HG03469 (cell line): ENCODE measurements around the gene TCP11.

Experiments
- ATAC-seq: cut with Tn5 transposase; IDR thresholded peaks from one replicate; pipeline ENCODE4 v1.9.1; 2021; ENCODE audit warnings: mild to moderate bottlenecking, moderate library complexity, moderate number of reproducible peaks; ENCODE audit not compliant: unreplicated experiment

TCP11 gene

DNA sequence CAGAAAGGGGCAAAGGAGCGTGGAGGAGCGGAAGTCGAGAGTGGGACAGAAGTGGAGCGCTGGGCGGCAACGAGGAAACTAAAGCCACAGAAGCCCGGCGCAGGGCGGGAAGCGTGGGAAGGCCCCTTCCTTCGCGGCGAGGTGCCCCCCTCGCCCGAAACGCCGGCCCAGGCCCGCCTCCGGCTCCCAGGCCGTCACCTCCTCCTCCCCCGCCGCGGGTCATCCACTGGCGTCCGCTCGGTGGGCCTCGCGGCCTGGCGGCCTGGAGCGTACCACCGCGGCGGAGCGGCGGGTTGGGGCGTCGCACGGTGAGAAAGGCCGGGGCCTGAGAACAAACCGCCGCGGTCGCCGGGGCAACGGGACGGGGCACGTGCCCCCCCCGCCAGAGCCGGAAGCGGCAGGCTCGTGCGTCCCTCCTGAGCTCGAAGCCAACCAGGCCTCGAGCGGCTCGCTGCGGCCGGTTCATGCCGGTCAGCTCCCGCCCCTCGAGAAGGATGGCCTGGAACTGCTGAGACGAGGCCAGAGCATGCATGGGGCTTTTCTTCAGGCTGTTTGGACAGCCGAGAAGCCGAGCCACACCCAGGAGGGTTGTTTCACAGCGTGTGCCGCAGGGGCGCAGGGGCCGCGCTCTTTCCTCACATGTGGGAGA lies at the start of gene TCP11:
Gene TCP11, minus strand, starts transcription at position 333 of the 649 bp plus-strand sequence. CDS start 469 bp downstream, outside the sequence.
- ATAC-seq = no peak

DNA sequence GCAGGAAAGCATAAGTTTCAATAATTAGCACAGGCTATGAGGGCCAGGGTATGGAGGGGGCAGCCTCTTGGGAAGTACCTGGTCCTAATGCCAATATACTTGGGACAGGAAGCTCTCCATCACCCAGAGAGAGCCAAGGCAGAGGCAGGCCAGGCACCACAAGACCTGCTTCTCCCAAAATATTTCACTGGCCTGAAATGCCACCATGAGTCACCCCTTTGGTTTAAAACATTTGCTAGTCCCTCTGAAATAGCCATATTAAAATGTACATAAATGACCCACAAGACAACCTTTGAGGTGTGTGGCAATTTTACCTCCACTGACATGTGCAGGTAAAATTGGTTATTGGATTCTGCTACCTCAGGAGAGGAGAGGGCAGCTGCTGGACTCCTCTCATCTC lies 49.2 kb upstream of the TCP11 start:
- ATAC-seq = no peak

DNA sequence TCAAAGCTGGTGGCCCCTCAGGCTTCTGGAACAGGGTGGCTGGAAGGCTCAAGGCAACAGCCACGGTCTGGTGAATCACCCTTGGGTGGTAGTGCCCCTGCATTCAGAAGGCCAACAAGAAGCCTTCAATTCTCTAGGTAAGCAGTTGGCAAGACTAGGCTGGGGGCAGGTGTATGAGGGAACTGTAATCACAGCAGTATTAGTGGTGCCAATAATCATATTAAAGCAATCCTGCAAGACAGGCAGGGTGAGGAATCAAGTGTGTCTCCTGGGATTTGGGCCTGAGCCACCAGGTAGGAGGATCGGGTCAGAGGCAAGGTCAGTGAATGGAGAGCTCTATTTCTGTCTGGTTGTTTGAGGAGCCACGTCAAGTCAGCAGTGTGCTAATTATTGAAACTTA lies 47.7 kb upstream of the TCP11 start:
- ATAC-seq = no peak

DNA sequence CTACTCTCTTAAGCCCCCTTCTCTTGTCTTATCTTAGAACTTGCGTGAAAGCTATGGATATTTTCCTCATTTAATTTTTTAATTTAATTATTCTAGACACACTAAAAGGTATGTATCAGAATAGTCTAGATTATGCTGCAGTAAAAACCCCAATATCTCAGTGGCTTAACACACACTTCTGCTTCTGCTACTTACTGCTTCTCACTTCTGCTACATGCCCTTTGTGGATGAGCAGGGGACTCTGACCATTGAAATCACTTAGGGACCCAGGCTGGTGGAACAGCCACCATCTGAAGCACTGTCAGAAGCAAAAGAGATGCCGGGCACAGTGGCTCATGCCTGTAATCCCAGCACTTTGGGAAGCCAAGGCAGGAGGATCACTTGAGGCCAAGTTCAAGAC lies 45.4 kb upstream of the TCP11 start:
- no peak for ATAC-seq

DNA sequence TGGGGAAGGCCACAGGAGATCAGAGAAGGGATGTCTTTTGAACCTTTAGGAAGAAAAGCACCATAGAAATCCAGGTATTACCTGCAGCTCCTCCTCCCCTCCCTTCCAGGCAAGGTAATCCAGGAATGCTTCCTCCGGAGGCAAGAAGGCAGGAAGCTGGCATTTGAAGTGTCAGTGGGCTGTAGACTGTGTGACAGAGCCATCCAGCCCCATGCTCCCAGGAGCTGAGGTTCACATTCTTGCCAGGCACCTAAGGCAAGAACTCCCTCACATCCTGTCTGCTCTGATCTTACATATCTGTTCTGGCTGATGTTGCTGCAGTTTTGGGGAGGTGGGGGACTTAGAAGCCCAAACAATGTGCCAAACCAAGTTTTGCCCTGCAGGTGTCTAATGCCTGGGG lies 44.8 kb upstream of the TCP11 start:
- ATAC-seq = no peak

DNA sequence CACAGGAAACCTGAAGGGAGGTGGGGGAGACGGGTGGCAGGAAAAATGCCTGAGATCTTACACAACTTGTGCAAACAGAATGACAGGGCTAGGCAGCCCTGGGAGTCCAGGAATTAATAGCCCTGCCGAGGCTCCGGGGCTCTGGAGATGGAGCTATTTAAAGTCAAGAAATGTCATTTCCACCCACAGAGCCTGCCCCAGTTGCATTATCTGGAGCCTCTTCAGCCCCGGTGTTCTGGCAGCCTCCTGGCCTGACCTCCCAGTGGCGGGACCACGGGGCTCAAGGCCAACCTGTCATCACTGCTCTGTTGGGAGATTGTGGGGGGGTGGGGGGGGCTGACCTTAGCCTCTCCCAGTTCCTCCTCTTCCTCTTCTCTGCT lies 44.2 kb upstream of the TCP11 start:
- no peak for ATAC-seq

DNA sequence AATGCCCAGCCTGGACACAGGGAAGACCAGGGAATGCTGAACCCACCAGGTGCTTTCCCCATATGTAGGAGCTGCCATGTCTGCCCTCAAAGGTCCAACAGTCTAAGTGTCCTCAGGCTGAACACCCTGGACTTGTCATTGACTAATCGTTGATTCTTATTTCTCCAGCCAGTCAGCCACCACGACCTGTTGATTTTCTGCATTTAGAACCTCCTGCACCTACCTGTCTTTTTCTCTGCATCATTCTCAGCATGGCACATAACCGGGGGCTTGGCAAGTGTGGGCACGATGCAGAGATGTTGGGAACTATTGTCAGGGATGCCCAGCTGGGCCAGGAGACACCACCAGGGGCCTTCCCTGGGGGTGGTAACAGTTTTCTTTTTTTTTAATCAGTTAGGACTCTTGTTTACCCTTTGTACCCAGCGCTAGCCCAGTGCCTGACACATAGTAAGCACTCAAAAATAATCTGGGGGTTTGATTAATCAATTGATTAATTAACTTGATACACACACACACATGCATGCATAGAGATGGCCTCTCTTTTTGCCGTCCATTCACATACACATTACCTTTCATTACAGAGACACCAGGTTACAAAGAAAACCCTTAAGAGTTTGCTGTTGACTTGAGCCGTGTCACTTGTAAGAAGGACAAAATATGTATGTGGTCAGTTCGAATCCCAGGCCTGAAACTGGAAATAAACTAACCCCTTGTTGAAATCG lies 43.6 kb upstream of the TCP11 start:
- ATAC-seq = no peak

DNA sequence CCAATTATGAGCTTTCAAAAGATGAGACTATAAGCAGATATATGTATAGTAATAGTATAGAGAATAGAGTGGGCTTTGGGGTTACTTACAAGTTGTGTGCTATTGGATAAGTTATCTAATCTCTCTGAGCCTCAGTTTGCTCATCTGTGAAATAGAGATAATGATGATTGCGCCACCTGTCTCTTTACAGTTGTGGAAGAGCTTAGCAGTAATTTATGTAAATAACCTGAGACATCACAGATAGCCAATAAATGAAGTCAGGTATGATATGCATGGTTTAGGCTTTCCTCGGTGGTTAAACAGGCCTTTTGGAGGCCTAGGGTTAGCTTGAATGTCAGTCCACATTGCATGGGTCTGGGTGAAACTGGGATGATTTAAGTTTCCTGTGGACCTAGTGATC lies 42.8 kb upstream of the TCP11 start:
- no peak for ATAC-seq

DNA sequence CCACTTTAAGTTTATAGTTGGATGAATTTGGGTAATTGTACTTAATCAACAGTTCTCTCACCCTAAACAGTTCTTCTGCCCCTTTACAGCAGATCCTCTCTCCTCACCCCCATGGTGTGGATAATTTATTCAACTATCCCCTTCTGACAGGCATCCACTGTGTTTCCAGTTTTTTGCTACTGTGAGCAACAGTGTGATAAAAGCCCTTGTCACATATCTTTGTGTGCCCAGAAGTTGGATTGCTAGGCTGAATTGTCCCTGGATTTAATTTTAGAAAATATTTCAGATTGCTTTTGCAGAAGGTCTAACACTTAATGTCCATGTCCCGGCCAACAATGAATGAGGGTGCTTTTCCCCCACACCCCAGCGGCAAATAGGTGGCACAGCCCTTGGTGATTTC lies 42.1 kb upstream of the TCP11 start:
- no peak for ATAC-seq

DNA sequence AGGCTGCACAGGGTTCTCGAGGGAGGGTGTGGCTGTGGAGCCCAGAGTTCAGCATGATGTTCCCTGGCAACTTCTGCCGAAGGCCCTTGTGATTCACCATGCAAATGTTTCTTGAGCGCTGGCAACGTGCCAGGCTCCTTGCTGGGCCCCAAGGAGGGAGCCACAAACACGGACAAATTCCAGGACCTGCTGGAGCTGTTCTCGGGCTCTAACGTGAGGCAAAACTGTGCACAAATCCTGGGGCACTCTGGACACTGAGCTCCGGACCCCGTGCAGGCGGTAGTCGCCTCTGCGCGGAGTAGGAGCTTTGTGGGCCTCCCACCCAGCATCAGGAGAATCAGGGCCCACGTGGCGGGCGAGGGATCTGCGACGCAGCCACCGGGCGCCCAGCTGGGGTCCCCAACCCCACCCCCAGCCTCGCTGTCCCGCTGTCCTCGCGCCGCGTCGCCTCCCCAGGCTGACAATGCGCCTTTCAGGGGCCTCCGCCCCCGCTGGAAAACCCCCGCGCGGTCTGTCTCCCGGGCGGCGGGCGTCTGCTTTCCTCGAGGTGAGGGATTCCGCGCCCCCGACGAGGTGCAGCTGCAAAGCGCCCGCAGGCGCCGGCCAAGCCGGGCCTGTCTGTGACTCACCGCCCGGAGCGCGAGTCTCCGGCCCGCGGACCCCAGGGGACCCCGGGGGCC lies 40.9 kb upstream of the TCP11 start:
- ATAC-seq = no peak

DNA sequence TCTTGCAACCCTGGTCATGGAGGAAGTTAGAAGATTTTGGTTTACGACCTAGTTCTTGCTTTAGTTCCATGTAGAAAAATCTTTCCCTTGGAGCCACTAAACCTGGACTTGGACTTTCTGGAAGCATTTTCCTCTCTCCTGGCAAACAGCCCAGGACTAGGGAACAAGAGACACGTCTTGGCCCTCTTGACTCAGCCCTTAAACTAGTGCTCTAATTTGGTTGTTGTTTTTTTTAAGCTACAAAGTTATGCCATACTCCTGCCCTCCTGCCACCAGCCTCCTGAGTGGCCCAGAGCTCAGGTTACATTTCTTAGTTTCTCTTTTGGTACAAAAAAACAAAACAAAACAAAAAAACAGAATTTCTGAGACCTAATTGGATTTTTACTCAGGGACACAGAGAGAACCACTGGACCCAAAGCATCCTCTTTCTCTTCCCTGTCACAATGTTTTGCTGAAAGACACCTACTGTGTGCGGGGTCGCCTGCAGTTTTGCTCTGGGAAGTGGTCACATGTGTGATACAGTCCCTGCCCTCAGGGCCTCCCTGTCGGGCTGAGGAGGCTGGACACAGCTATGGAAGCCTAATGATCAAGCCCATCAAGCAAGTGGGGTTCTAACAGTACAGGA lies 40.3 kb upstream of the TCP11 start:
- no peak for ATAC-seq

DNA sequence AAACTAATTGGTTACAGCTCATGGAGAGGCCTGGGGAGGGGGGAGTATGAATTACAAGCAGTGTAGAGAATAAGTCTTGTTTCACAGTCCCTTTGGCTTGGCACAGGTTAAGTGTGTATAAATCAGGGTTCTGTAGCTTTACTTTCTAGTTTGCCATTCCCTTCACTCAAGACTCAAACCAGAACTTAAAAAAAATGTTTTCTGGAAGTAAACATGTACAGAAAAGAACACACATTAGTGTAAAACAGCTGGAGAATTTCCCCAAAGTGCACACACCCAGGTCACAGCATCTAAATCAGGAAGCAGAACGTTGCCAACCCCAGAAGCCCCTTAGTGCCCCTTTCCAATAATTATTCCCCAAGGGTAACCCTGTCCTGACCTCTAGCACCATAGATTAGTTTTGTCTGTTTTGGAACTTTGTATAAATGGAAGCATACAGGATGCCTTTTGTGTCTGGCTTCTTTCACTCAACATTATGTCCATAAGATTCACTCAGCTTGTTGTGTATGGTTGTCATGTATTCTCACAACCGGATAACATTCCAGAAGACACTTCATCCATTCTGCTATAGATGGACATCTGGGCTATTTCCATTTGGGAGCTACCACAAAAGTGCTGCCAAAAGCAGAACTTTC lies 38.9 kb upstream of the TCP11 start:
- no peak for ATAC-seq

DNA sequence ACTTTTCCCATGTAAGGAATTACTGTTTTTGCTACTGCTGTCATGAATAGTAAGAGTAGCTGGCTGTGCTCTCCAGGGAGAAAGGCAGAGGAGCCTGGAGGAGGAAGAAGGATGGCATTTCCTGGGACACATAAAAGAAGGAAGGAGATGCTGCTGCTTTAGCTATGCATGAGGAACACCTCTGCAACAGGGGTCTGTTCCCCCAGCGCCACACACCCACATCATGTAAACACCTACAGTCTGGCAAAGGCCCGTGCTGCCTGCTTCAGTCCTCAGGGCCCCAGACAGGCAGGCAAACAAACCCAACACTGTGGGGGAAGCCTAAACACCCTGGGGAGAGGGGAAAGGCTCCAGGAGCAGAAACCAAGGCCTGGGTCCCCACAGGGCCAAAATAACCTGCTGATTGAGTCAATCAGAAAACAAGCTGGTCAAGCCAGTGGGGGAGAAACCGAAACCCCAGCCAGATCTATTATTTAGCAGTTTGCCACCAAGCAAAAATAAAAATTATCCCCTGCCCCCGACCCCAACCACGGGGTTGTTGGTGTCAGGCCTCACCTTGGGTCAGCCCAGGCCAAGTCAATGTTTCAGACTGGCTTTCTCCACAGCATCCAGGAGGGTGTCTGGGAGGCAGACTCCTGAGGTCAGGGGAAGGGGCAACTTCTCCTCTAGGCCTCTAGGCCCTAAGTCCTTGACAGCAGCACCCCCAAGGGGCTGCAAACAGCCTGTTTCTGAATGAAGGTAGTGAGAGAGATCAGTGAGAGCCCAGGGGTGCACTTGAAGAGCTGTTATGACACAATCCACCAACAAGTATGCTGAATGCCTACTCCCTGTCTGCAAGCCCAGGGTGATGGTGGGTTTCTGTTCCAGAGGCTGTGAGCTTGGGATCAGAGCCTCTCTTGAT lies 38.0 kb upstream of the TCP11 start:
- ATAC-seq = no peak

DNA sequence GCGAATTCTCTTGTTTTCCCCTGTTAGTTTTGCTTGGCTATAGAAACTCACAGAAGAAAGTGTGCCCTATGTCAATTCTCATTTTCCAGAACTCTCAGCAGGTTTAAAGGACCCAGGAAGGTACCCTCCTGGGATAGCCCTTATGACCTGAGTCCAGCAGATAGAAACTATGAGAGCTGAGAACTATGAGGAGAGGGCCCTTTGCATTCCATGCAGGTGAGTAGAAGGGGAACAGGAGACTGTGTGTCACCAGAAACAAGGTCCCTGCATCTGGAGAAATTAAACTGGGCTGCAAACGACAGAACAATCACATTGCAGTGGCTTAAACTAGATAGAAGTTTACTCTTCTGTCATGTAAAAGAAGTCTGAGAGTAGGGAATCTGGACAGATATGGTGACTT lies 36.9 kb upstream of the TCP11 start:
- no peak for ATAC-seq

DNA sequence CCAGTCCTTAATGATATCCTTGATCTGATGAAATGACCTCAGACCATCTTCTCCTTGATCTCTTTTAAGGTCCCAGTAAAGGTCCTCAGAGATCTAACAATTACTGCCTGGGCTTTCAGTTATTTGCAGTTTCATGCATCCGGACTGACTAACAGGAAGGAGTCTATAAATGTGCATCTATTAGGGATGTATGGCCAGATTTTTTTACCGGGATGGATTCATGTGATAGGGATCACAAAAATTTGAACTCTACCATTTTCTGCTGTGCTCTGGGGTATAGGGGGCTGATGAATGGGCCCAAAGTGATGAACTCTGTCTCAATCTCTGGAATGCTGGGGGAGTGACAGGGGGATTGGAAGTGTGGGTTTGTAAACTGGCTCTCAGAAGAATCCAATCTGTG lies 36.5 kb upstream of the TCP11 start:
- ATAC-seq = no peak

DNA sequence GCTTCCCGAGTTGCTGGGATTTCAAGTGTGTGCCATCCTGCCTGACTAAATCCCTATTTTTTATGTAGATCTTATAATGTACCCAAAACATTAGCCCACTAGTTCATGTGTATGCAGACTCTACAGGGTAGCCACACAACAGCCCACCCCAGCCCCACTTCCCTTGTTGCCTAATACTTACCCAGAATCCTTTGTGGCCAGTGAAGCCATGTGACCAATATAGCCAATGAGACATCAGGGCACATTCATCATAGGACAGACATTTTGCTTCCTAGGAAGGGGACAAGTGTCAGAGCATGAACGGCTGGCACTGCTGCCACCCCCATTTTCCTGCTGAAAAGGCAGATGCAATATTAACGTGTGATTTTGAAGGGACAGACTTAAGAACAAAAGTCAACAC lies 36.0 kb upstream of the TCP11 start:
- no peak for ATAC-seq

DNA sequence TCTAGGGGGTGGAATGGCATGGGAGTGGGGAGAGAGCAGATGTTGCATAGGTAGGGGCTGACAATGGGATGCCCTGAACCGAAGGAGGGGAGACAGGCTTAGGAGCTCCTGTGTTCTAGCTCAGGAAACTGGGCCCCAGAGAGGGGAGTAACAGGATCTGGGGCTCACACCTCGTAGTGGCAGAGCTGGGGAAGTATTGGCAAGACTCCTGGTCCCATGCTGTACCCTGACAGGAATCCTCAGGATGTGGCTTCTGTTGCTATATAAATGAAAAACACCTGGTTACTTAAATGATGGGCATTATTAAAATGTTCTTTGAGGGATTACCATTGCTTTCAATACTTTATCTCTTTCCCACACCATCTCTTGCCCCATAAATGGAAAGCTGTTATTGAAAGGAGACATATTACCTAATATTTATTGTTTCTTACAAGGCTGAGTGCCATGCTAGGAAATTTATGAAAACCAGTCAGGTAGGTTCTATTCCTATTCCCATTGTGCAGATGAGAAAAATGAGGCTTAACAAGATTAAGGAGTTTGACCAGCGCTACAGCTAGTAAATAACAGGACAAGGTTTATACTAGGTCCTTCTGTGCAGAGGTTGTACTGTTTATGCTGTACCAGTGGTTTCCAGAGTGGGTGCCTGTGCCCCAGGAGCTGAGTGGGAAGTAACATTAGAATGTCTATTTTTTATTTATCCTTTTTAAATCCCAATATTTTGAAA lies 35.3 kb upstream of the TCP11 start:
- no peak for ATAC-seq

DNA sequence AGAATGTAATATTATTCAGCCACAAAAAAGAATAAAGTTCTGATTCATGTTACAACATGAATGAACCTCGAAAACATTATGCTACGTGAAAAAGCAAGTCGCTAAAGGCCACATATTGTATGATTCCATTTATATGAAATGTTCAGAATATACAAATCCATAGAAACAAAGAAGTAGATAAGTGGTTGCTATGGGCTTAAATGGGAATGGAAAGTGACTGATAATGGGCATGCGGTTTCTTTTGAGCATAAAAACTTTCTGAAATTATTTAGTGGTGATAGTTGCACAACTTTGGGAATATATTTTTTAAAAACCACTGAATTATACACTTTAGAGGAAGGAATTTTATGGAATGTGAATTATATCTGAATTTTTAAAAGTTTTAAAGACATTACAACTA lies 33.4 kb upstream of the TCP11 start:
- no peak for ATAC-seq

DNA sequence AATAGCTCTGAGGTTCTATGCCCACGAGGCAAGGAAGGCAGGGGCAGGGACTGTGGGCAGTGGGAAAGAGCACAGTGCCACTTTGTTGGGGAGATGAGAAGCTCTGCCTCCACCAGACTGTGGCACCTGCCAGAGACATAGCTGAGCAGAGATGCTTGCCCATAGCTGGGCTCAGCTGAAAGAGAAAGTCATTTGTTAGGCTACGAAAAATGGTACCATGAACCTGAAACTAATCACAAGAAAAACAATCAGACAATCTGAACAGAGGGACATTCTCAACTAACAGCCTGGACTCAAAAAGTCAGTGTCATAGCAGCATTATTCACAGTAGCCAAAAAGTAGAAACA lies 32.9 kb upstream of the TCP11 start:
- ATAC-seq = no peak
